ENCODE data around the gene DUSP12. TPM values are rescaled to one million over a fixed set of nuclear protein-coding genes. Genes with fewer than 3 reads are reported as not detected.
A peak's percentile ranks its signal among the peaks of the same experiment; 100 is the strongest.

Gene DUSP12
- total RNA-seq, 1 experiment from 2014 or later: 69.1 TPM

DNA sequence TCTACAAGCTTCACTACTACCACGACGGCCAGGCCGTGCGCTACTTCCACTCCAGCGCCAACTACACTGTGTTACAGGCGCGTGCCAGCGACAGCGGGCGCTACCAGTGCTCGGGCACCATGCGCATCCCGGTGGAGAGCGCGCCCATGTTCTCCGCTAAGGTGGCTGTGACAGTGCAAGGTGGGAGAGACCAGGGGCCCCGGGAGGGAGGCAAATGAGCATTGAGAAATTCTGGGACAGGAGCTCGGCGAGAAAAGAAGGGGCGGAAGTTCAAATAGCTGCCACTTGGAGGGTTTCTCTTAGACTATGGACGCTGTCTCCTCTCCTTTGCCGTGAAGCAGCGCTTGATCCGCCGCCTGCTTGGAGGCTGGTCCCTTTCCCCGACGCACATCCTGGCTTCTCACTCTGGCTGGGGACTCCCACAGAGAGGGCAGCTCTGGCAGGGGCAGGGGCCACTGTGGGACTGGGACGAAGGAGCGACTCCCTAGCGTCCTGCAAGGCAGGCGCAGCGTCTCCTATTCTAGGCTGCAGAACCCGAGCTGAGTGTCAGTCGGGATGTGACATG, 23.6 kb upstream of the DUSP12 start:
- peak; percentile 65 for DNase-seq (ENCODE audit: low spot score)
- in situ Hi-C loops (cut with HindIII; ENCODE audit: low sequenced_read_pairs): no loop called here

DNA sequence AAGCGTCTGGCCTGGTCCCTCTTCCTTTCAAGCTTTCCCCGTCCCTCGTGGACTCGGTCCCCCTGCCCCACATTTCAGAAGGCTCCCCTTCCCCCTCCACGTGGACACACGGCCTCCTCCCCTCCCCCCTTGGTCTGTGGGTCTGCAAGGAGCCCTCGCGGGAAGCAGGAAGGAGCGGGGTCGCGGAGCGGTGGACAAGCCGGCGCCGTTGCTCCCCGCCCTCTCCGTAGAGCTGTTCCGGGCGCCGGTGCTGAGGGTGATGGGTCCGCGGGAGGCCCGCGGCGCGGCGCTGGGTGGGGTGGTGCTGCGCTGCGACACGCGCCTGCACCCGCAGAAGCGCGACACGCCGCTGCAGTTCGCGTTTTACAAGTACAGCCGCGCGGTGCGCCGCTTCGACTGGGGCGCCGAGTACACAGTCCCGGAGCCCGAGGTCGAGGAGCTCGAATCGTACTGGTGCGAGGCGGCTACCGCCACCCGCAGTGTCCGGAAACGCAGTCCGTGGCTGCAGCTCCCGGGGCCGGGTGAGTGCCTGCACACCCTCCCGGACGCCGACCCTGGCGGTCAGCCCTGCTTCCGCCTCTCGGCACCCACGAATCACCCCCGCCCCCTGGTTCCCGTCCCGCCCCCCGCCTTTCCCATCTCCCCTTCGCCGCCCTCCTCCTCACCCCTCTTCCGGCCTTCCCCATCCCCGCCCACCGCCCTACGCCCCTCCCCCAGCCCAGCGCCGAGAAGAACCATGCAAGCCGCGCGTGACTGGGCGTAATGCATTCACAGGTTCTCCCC, 22.9 kb upstream of the DUSP12 start:
- in situ Hi-C loops (cut with HindIII; ENCODE audit: low sequenced_read_pairs): no loop called here
- DNase-seq (ENCODE audit: low spot score): peak; percentile 78

DNA sequence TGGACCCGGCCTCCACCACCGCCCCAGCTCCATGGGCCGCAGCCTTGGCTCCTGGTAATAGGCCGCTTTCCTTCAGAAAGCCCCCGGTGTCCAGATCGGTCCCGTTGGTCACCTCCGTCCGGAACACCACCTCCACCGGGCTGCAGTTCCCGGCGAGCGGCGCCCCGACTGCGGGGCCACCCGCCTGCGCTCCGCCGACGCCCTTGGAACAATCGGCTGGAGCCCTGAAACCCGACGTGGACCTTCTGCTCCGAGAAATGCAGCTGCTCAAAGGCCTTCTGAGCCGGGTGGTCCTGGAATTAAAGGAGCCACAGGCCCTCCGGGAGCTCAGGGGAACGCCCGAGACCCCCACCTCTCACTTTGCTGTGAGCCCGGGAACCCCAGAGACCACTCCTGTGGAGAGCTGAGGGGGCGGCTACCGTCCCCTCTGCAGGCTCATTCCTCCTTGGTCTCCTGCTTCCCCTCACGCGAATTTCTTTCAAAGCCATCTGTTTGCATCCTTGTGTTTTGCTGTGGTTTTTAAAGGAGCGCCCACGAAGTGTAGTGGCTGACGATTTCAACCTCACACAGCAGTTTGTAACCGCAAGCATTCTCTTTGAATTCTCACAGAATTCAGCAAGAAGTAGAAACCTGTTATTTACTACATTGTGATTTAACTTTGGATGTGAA, 22.2 kb upstream of the DUSP12 start:
- in situ Hi-C loops (cut with HindIII; ENCODE audit: low sequenced_read_pairs): no loop called here
- peak; percentile 49 for DNase-seq (ENCODE audit: low spot score)

DNA sequence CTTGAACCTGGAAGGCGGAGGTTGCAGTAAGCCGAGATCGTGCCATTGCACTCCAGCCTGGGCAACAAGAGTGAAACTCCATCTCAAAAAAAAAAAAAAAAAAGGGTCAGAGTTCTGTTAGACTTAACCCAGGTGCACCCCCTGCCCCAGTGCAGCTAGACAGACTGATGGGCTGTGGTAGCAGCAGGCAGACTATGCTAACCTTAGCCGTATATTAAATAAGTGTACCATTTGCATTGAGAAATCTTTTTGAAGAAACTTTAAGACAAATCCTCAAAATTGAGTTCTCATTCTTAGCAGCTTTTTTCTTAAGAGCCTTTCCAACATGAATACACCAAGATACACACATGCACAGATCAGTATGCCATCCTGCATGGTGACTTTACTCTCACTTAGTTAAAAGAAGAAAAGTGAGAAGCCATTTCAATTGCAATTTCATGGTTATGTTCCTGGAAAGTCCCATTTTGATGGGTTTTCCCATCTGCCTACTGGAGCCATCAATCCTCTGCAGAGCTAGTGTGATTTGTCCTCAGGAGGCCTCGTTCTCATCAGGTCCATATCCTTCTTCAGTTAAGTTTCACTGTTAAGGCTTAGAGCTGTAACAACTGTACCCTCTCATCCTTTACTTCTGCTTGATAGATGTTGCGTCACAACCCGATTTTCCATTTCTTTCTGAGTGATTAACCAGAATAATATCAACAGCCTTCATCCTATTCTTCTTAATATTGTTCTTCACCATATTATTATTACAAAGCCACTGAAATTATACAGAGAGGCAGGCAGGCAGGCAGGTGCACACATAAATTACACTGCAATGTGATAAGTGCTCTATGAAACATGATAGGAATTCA, 21.0 kb upstream of the DUSP12 start:
- in situ Hi-C loops (cut with HindIII; ENCODE audit: low sequenced_read_pairs): no loop called here
- DNase-seq (ENCODE audit: low spot score): no peak

DNA sequence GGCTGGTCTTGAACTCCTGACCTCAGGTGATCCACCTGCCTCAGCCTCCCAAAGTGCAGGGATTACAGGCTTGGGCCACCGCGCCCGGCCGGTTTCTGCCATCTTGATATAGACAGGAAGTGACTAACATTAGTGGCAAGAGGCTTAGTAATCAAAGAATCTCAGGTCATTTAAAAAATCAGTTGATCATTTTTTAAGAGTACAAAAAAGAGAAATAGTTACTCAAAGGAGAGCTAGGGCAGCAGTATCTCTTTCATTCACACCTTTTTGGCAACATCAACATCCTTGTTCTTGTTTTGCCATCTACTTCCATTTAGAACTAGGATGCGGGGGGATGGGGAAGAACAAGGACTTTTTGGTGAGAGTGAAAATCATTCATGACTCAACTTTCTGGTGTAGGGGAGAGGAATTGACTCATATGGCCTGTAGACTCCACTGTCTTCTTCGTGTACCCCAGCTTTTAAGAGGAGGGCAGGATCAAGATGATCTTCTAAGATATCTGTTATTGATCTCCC, 19.5 kb upstream of the DUSP12 start:
- in situ Hi-C loops (cut with HindIII; ENCODE audit: low sequenced_read_pairs): no loop called here
- DNase-seq (ENCODE audit: low spot score): no peak

DNA sequence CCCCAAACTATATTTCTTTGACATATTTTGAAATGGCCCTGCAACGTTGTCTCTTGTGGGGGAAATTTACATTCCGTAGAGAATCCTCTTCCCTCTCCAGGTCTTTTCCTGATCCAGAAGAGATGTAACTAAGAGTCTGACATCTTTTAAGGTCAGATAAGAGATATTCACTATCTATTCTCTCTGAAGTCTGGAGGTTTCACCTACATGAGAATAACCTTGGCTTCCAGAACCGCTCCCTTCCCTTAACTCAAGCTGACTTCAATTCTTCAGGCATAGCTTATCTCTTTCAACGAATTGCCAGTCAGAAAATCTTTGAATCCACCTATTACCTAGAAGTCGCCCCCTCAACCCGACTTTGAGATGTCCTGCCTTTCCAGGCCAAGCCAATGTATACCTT, 18.3 kb upstream of the DUSP12 start:
- in situ Hi-C loops (cut with HindIII; ENCODE audit: low sequenced_read_pairs): no loop called here
- no peak for DNase-seq (ENCODE audit: low spot score)

DNA sequence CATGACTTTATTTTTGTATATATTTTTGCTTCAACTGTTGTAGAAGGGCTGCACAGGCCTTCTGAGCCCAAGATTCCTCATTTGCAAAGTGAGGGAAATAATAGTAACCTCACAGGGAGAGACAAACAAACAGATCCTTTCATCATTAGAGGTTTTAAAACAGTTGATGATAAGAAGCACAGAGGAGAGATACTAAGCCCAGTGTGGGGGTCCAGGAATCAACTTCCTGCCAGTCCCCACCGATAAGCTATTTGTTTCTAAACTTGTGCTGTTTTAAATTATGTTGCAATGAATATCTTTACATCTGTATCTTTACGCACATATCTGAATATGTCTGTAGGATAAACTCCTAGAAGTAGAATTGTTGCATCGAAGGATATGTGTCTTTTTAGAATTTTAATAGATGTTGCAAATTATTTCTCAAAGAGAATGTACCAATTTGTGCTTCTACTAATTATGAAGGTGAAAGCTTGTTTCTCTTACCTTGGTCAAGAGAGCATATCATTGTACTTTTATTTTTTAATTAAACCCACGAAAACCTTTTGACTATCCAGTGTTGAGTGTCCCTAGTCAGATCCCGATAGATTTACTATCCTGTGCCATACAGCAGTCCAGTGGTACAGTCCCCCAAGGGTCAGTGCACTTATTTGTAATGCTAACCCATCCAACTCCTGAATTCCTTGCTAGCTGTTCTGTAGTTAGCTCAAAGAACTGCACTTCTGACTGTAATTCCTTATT, 17.4 kb upstream of the DUSP12 start:
- no peak for DNase-seq (ENCODE audit: low spot score)
- in situ Hi-C loops (cut with HindIII; ENCODE audit: low sequenced_read_pairs): no loop called here

DNA sequence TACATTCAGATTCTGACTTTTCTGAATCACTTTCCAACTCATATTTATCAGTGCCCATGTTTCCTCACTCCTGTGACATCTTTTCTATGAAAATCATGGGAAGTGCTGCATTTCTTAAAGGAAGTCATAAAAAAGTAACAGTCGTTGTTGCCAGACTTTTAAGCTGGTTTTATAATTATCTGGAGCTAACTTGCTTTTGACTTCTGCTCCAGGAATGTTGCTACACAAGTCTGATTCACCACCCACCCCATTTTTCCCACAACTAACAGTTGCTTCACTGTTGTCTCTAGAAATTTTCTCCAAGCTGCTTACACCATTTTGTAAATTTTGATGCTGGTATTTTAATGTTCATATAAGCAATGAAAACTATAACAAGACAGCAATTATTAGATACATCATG, 16.1 kb upstream of the DUSP12 start:
- in situ Hi-C loops (cut with HindIII; ENCODE audit: low sequenced_read_pairs): no loop called here
- DNase-seq (ENCODE audit: low spot score): no peak

DNA sequence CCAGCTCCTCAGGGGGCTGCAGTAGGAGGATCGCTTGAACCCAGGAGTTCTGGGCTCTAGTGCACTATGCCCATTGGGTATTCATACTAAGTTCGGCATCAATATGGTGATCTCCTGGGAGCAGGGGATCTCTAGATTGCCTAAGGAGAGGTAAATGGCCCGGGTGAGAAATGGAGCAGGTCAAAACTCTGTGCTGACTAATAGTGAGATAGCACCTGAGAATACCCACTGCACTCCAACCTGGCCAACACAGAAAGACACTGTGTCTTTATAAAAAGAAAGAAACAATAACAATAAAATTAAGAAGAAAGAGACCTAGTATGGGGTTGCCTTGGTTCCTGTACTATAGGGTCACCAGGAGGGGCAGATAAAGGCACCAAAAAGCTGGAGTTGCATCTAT, 13.7 kb upstream of the DUSP12 start:
- in situ Hi-C loops (cut with HindIII; ENCODE audit: low sequenced_read_pairs): no loop called here
- no peak for DNase-seq (ENCODE audit: low spot score)

DNA sequence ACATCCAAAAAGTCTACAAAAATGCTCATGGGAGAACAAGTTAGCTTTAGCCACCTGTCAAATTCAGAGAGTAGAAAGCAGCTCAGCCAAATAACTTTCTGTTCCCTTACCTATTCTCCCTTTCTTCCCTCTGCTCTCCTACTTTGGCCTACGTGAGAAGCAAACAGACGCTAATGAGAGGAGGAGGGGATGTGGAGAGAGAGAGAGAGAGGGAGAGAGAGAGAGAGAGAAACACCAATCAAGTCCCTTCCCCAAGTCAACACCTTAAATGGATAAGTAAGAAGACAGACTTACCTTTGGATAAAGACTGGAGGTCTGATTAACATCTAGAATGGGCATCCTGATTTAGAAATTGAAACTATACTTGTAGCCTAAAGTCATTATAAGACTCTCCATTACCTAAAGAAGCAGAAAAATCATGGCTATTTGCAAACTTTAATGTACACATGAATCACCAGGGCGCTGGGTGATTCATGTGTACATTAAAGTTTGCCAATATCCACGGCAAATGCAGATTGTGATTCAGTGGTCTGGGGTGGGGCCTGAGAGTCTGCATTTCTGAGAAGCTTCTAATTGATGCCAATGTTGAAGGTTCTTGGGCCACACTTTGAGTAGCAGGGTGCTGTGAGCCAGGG, 13.1 kb upstream of the DUSP12 start:
- in situ Hi-C loops (cut with HindIII; ENCODE audit: low sequenced_read_pairs): no loop called here
- DNase-seq (ENCODE audit: low spot score): no peak

DNA sequence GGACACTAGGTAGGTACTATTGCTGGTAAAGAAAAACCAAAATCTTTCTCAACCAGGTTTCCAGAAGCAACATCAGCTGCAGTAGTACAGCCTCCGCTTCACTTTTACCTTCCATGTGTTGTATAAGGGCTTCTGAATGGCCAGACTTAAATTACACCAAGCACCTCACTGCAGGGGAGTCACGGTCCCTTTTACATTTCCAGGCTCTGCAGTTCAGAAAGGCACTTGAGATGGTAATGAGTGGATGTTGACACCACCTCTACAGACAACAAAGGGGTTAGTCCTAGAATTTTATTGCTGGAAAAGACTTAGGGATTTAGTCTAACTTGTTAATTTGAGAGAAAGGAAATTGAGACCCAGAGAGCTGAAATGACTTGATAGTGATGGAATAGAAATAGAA, 12.0 kb upstream of the DUSP12 start:
- DNase-seq (ENCODE audit: low spot score): no peak
- in situ Hi-C loops (cut with HindIII; ENCODE audit: low sequenced_read_pairs): no loop called here

DNA sequence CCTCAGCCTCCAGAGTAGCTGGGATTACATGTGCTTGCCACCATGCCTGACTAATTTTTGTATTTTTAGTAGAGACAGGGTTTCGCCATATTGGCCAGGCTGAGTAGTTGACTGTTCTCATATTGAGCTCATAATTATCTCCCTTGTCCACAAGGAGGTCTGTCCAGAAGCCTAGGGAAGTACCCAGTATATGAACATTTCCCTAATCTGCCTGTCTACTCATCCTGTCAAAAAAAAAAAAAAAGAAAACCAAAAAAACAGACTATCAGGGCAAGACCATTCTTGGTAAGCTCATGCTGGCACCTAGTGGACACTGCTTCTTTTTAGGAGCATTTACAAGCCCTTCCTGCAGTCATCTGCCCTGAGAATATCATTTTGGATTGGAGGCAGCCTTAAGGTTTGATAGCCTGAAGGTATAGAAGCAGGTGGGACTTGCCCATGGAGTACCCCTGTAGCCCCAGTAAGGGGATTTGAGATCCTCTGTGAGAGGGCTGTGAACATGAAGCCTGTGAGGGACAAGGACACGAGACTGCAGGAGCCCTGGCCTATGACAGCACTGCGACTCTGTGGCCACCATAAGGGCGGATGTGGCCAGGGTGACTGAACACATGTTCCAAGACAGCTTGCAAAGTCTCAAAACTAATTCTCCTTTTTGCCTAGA, 10.8 kb upstream of the DUSP12 start:
- peak; percentile 27 for DNase-seq (ENCODE audit: low spot score)
- in situ Hi-C loops (cut with HindIII; ENCODE audit: low sequenced_read_pairs): no loop called here

DNA sequence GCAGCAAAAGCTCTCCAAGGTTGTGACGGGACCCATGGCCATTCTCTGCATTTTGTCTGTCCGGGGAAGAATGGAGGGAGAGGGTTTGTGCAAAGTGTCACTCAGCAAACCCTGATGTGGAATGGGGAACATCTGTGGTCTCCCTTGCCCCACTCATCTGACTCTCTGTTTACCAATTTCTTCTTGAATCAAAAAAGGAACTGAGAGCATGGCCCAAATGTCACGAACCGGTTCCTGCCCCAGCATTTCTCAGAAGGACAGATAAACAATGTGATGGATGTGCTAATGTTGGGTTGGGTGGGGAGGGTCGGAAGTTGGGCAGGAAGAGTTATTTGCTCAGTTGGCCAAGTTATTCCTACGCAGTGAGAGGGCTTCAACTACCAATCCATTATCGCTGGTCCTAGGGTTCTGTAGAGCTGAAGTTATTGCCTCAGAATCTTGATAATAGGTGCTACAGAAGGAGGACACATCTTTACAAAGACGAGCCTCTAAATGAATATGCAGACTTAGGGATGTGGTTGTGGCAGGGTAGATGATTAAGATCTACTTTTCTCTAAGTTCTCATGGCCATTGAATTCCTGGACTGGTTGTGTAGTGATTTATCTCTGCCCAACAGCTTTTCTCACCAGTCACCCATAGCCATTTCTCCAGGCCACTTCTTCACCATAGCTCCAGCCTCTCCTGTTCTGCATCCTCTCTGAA, 9.6 kb upstream of the DUSP12 start:
- in situ Hi-C loops (cut with HindIII; ENCODE audit: low sequenced_read_pairs): no loop called here
- no peak for DNase-seq (ENCODE audit: low spot score)

DNA sequence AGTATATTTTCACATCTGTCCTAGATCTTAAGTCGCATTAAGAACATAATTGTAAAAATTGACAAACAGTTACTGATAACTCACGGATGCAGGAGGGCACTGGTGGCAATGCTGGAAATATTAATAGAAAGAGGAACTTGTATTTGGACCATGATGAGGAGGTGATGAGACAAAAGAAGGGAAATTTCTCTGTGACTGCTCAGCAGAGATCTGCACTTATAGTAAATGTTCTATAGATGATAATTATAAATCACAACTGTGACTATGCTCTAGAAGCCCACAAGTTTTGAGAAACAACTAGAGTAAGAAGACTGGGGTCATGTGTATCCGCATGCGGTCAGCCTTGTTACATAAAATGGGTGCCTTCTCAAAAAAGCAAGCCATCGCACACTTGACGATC, 8.7 kb upstream of the DUSP12 start:
- no peak for DNase-seq (ENCODE audit: low spot score)
- in situ Hi-C loops (cut with HindIII; ENCODE audit: low sequenced_read_pairs): no loop called here

DNA sequence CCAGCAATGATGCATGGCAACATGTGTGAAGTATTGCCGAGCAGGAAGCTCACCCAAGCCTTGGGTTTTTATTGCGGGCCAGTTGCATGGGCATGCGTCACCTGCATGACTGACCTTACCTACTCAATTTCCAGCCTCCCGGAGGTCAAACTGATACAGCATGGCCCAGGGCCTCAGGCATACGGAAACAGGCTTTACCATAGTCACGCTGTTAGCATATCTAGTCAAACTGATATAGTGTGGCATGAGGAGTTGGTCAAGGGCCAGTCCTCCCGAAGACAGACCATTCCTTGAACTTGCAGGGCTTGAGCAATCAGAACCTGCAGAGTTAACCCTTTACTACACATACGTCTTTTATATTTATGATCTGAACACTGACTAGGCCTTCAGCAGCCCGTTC, 6.4 kb upstream of the DUSP12 start:
- in situ Hi-C loops (cut with HindIII; ENCODE audit: low sequenced_read_pairs): no loop called here

DNA sequence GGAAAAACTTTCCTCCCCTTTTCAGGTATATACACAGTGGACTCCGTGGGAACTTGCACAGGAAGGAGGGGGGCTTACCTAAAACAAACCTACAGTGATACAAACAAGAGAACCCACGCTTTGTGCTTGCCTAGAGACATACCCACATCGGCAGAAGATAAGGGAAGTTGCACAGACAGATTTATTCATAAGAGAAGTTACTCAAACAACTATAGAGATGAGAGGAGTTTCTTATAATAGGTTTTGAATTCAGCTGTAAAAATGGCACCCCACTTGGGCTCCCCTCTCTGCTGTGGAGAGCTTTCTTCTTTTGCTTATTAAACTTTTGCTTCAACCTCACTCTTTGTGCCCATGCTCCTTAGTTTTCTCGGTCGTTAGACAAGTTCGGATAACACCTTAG, 1.8 kb upstream of the DUSP12 start:
- DNase-seq (ENCODE audit: low spot score): no peak
- in situ Hi-C loops (cut with HindIII; ENCODE audit: low sequenced_read_pairs): no loop called here

More for the DNA sequence above, 6.4 kb upstream of the DUSP12 start:
- DNase-seq (ENCODE audit: low spot score): no peak

DNA sequence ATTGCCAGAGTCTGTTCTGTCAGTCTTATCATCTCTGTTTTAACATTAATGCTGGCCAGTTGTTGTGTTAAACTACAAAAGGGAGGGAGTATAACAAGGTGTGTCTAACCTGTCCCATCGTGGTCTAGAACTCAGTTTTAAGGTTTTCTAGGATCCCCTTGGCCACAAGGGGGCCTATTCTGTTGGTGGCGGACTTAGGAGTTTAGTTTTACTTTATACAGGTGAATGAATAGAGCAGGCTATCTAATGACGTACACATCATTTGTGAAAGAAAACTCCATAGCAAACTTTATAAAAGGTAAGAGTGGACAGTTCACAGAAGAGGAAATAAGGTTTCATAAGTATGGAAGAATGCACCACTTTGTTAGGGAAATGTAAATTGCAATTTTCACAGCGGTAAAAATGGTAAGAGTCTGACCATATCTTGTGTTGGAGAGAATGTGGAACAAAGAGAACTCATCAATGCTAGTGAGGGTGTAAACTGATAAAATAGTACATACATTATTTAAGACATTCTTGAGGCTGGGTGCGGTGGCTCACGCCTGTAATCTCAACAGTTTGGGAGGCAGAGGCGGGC, 14.0 kb downstream of the DUSP12 start:
- DNase-seq (ENCODE audit: low spot score): peak; percentile 16
- in situ Hi-C loops (cut with HindIII; ENCODE audit: low sequenced_read_pairs): no loop called here

All from G401 (cell line).